ENCODE data around the gene VPS9D1. TPM values are rescaled to one million over a fixed set of nuclear protein-coding genes. Genes with fewer than 3 reads are reported as not detected.
A peak's percentile ranks its signal among the peaks of the same experiment; 100 is the strongest.

Gene VPS9D1, protein sequence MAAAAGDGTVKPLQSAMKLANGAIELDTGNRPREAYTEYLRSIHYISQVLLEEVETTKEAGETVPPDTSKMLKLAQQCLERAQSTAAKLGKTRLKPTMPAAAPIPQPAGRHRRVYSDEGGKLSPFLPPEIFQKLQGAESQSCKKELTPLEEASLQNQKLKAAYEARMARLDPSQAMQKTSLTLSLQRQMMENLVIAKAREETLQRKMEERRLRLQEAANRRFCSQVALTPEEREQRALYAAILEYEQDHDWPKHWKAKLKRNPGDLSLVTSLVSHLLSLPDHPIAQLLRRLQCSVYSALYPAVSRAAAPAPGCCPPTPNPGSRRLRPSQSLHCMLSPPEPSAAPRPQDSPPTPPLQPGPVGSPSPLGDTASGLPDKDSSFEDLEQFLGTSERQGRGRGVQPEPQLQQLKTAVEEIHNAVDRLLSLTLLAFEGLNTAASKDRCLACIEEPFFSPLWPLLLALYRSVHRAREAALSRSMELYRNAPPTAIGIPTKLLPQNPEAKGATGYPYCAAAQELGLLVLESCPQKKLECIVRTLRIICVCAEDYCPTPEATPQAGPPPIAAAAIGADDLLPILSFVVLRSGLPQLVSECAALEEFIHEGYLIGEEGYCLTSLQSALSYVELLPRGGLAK
- 17.1 to 18.3 TPM (median 17.5 TPM) in 3 replicates for total RNA-seq

DNA sequence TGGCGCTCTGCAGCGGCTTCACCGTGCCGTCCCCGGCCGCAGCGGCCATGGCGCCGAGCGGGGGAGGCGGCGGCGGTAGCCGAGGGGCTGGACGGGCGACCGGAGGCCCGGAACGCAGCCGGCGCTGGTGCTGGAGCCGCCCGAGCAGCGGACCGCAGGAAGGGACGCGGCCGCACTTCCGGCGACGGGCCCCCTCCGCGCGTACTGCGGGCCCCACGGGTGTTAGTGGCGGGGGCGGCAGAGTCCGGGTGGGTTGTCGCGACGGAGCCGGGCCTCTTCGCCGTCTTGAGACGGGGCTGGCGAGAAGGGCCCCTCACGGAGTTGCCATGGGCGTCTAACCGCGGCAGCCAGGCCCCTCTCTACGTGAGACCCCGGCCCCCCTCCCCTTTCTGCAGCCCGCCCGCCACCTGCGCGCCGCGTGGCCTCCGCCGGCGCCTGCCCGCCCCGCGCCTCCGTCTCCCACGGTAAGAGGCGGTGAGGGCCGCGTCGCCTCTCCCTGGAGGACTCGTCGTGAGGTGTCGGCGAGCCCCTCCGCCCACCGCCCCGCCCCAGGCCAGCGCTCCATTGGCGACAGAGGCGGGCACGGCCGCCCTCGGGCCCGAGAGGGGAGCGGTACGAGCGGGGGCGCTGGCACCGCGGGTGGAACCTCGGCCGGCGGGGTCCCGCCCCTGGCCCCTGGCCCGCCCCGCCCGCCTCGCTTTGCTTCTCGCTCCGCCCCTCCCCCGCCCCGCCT is at the start of gene VPS9D1, which contains the start of gene ZNF276:
TSS of gene VPS9D1 (minus strand) at position 86 of the 733 bp plus-strand sequence. CDS start at position 49, 37 bp downstream.
TSS of gene ZNF276 (plus strand) at position 725 of the 733 bp plus-strand sequence. CDS start 104 bp downstream, outside the sequence.
- peaks cover 16% of the 10 kb centered on the region for H3K4me1 Mint-ChIP-seq
- TF ChIP-seq, protein P1, sequence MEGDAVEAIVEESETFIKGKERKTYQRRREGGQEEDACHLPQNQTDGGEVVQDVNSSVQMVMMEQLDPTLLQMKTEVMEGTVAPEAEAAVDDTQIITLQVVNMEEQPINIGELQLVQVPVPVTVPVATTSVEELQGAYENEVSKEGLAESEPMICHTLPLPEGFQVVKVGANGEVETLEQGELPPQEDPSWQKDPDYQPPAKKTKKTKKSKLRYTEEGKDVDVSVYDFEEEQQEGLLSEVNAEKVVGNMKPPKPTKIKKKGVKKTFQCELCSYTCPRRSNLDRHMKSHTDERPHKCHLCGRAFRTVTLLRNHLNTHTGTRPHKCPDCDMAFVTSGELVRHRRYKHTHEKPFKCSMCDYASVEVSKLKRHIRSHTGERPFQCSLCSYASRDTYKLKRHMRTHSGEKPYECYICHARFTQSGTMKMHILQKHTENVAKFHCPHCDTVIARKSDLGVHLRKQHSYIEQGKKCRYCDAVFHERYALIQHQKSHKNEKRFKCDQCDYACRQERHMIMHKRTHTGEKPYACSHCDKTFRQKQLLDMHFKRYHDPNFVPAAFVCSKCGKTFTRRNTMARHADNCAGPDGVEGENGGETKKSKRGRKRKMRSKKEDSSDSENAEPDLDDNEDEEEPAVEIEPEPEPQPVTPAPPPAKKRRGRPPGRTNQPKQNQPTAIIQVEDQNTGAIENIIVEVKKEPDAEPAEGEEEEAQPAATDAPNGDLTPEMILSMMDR (IDR thresholded peaks at IDR 0.05; ENCODE audit: unreplicated experiment): no peak
- H3K36me3 Mint-ChIP-seq: peaks cover 15% of the 10 kb centered on the region
- H3K4me3 Mint-ChIP-seq: peak within 1 kb of the TSS; percentile 77
- H3K27me3 Mint-ChIP-seq (ENCODE audit: low read depth): no peaks in the 10 kb centered on the region
- no peaks in the 10 kb centered on the region for H3K9me3 Mint-ChIP-seq
- H3K27ac Mint-ChIP-seq: peak within 1 kb of the TSS; percentile 56
- DNase-seq (ENCODE audit: low spot score in 2 of 2, unreplicated experiment in 2 of 2): peak; percentile 68 to 80

DNA sequence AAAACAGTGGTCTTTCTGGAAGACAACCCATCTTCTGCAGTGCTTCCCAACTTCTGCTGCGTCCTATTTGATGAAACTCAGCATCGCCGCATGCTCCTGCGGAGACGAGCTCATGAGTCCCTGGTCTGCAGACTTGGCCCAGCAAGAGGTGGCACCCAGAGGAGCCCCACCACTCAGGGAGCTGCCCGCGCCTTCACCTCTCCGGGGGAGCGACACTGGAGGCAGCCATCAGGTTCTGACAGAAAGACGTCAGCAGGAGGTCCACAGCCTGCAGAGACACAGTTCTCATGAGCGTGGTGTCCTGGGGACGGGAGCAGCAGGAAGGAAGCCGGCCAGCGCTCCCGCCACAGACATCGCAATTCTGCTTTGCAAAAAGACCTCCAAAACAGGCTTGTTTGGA is 49.7 kb upstream of the VPS9D1 start:
- no peaks in the 10 kb centered on the region for H3K9me3 Mint-ChIP-seq
- TF ChIP-seq, protein P1 (IDR thresholded peaks at IDR 0.05; ENCODE audit: unreplicated experiment): no peak
- H3K4me1 Mint-ChIP-seq: no peaks in the 10 kb centered on the region
- peaks cover 34% of the 10 kb centered on the region for H3K36me3 Mint-ChIP-seq
- H3K4me3 Mint-ChIP-seq: no peak overlapping the region
- DNase-seq (ENCODE audit: low spot score in 2 of 2, unreplicated experiment in 2 of 2): no peak
- no peaks in the 10 kb centered on the region for H3K27me3 Mint-ChIP-seq (ENCODE audit: low read depth)
- no peak overlapping the region for H3K27ac Mint-ChIP-seq

DNA sequence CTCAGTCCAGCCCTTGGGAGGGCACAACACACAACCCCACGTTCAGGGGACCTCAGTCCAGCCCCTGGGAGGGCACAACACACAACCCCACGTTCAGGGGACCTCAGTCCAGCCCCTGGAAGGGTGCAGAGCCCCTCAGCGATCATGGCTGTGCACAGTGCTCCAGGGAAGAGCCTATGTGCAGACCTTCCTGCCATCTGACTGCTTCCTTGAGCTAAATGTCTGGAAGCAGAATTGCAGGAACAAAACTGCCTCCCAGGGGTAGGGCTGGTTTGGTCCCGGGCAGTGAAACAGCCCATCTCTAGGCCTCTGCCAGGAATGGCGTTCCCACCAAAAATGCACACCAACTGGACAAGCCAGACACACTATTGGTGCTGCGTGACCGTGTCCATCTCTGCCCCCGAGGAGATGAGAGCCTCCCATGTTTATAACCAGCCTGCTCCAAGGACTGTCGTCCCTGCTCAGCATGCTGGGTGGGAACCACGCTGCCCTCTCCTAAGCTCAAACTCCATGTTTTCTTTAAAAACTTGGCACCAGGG is 44.7 kb upstream of the VPS9D1 start:
- Mint-ChIP-seq H3K36me3 (peaks cover 16% of the 10 kb centered on the region), H3K4me1 (no peaks in the 10 kb centered on the region), H3K27ac (no peak overlapping the region), H3K9me3 (no peaks in the 10 kb centered on the region), H3K27me3 (ENCODE audit: low read depth) (no peaks in the 10 kb centered on the region), H3K4me3 (no peak overlapping the region)
- no peak for DNase-seq (ENCODE audit: low spot score in 2 of 2, unreplicated experiment in 2 of 2)
- TF ChIP-seq, protein P1 (IDR thresholded peaks at IDR 0.05; ENCODE audit: unreplicated experiment): no peak

DNA sequence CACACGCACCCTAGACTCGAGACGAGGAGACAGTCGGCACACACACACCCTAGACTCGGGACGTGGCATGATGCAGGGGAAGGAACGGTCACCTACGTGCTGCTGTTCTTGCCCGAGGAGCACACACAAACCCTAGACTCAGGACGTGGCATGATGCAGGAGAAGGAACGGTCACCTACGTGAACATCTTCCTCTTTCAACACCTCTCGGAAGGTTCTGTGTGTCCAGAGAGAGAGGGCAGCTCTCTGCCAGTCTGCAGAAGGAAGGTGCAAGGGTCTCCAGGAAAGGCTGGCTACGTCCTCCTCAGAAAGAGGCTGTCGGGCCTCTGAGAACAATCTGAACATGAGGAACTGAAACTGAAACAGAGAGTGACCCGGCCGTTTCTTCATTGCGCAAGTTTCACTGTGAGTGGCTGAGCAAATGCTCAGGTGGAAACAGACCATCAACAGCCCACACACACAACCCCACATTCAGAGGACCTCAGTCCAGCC is 44.1 kb upstream of the VPS9D1 start:
- no peaks in the 10 kb centered on the region for H3K4me1 Mint-ChIP-seq
- TF ChIP-seq, protein P1 (IDR thresholded peaks at IDR 0.05; ENCODE audit: unreplicated experiment): no peak
- no peak for DNase-seq (ENCODE audit: low spot score in 2 of 2, unreplicated experiment in 2 of 2)
- no peaks in the 10 kb centered on the region for H3K27me3 Mint-ChIP-seq (ENCODE audit: low read depth)
- H3K9me3 Mint-ChIP-seq: no peaks in the 10 kb centered on the region
- H3K27ac Mint-ChIP-seq: no peak overlapping the region
- peaks cover 16% of the 10 kb centered on the region for H3K36me3 Mint-ChIP-seq
- no peak overlapping the region for H3K4me3 Mint-ChIP-seq

DNA sequence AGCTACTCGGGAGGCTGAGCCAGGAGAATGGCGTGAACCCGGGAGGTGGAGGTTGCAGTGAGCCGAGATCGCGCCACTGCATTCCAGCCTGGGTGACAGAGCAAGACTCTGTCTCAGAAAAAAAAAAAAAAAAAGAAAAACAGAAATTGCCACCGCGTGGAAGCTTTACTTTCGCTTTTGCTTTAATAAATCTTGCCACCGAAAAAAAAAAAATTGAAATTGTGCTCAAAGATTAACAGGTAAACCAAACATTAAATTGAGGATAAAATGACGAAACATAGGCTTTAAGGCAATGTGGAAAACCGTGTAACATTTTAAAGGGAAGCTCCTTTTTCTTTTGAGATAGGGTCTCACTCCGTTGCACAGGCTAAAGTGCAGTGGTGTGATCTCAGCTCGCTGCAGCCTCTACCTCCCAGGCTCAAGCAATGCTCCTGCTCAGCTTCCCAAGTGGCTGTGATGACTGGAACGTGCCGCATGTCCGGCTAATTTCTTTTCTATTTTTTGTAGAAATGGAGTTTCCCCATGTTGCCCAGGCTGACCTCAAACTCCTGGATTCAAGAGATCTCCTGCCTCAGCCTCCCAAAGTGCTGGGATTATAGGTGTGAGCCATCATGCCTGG is 40.7 kb upstream of the VPS9D1 start:
- no peaks in the 10 kb centered on the region for H3K27me3 Mint-ChIP-seq (ENCODE audit: low read depth)
- H3K9me3 Mint-ChIP-seq: no peaks in the 10 kb centered on the region
- TF ChIP-seq, protein P1 (IDR thresholded peaks at IDR 0.05; ENCODE audit: unreplicated experiment): no peak
- H3K36me3 Mint-ChIP-seq: peaks cover 3% of the 10 kb centered on the region
- H3K4me1 Mint-ChIP-seq: no peaks in the 10 kb centered on the region
- DNase-seq (ENCODE audit: low spot score in 2 of 2, unreplicated experiment in 2 of 2): no peak
- no peak overlapping the region for H3K27ac Mint-ChIP-seq
- H3K4me3 Mint-ChIP-seq: no peak overlapping the region

Measured in mesothelial cell of epicardium (in vitro differentiated cells).